Bronchial epithelial cell (primary cell): ENCODE data around the gene ETNK1. TPM values are rescaled to one million over a fixed set of nuclear protein-coding genes. Genes with fewer than 3 reads are reported as not detected.
"Not testable (repeated sequence)": the region's sequence is repeated elsewhere in the genome, so short reads cannot be mapped to it uniquely, and the experiment has no call there.

ENCODE experiments used
- DNase-seq: peaks from one replicate; pipeline ENCODE4 v3.0.0-alpha.2; 2010; ENCODE audit warnings: low read depth
- FAIRE-seq: peaks from 2 replicates; lab custom pipeline; 2011; peaks lifted over from hg19 to GRCh38; lab: Jason Lieb, UNC
- H3K27me3 ChIP-seq: 2 replicates; pipeline ENCODE4 v1.5.1; 2011; ENCODE audit warnings: low read length; ENCODE audit not compliant: control insufficient read depth, insufficient read depth
- H3K36me3 ChIP-seq: 2 replicates; pipeline ENCODE4 v1.5.1; 2011; ENCODE audit warnings: low read length; ENCODE audit not compliant: control insufficient read depth, insufficient read depth
- H3K4me3 ChIP-seq: 2 replicates; pipeline ENCODE4 v1.5.1; 2011; ENCODE audit warnings: mild to moderate bottlenecking, low read depth, low read length, control low read depth
- total RNA-seq: library from RNA; depleted of rRNA; stranded (reverse); fragments of >200 nt; gene quantifications from 2 replicates; pipeline ENCODE4 v1.2.1, GENCODE V29; 2014
- TF ChIP-seq, protein P1 (sequence below): IDR thresholded peaks from 2 replicates; pipeline ENCODE4 v1.5.1; 2011; ENCODE audit warnings: mild to moderate bottlenecking, moderate library complexity, low read length, control low read depth, inconsistent platforms; ENCODE audit not compliant: insufficient read depth, severe bottlenecking

The ETNK1 gene
- total RNA-seq, 1 donor from 2014 or later: 9.7 TPM

DNA sequence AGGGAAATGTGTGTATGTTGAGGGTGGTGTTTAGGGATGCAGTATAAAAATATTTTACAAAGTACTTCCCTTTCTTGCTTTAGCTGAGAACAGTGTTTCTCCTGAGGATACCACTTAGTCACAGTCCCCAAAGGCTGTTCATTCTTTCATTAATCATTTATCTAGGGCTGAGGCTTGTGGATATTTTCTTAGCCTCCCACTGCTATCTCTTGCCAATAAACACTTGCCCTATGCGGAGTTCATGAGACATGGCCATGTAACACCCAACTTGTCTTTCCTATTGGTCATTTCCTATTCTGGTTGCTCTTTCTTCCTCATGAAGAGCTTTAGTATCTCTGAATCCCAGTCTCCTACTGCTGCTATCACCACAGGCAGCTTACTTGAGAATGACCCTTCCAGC is 75.1 kb downstream of the ETNK1 start:
- FAIRE-seq (no peak), DNase-seq (no peak)
- H3K36me3 ChIP-seq: no peaks in the 10 kb centered on the region
- H3K27me3 ChIP-seq: no peaks in the 10 kb centered on the region
- H3K4me3 ChIP-seq: no peak overlapping the region
- TF ChIP-seq, protein P1, sequence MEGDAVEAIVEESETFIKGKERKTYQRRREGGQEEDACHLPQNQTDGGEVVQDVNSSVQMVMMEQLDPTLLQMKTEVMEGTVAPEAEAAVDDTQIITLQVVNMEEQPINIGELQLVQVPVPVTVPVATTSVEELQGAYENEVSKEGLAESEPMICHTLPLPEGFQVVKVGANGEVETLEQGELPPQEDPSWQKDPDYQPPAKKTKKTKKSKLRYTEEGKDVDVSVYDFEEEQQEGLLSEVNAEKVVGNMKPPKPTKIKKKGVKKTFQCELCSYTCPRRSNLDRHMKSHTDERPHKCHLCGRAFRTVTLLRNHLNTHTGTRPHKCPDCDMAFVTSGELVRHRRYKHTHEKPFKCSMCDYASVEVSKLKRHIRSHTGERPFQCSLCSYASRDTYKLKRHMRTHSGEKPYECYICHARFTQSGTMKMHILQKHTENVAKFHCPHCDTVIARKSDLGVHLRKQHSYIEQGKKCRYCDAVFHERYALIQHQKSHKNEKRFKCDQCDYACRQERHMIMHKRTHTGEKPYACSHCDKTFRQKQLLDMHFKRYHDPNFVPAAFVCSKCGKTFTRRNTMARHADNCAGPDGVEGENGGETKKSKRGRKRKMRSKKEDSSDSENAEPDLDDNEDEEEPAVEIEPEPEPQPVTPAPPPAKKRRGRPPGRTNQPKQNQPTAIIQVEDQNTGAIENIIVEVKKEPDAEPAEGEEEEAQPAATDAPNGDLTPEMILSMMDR: no peak

DNA sequence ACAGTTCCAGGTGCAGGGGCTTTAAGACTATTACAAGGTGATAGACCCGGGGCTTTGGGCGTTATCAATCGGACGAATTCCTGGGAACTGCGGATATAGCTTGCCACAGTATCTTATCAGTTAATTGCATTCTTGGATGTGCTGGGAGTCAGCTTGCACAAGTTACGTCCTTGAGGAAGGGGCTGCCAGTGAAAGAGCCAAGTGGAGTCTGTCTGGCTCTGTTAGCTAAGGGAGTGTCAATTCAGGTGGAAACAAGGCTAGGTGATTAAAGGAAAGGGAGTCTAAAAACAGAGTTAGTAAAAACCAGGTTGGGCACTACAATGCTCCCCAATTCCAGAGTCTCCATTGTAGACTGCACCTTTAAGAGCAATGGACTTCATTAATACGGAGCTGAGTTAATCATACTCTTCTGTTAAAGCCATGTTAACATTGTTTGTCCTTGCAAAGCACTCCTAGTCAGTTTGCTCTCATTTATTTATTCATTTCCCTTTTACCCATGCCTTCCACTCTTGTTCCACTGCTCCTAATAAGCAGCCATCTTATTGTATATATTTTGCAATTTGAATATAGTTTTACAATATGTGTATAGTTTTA is 76.3 kb downstream of the ETNK1 start:
- DNase-seq, H3K4me3 ChIP-seq, H3K27me3 ChIP-seq, H3K36me3 ChIP-seq, FAIRE-seq: not testable (repeated sequence)

DNA sequence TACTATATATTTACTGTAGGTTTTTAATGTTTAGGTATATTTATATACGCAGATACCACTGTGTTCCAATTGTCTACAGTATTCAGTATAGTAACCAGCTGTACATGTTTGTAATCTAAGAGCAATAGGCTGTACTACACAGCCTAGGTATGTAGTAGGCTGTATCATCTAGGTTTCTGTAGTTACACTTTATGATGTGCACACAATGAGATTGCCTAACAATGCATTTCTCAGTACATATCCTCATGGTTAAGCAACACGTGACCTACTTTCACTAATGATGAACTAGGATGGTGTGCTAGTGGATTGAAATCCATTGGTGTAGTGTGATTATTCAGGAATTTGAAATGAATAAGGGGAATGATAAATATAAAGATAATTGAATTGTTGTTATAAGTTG is 77.7 kb downstream of the ETNK1 start:
- DNase-seq (peak; percentile 22), FAIRE-seq (no peak)
- no peak overlapping the region for H3K4me3 ChIP-seq
- no peaks in the 10 kb centered on the region for H3K36me3 ChIP-seq
- TF ChIP-seq, protein P1: no peak
- H3K27me3 ChIP-seq: no peaks in the 10 kb centered on the region

DNA sequence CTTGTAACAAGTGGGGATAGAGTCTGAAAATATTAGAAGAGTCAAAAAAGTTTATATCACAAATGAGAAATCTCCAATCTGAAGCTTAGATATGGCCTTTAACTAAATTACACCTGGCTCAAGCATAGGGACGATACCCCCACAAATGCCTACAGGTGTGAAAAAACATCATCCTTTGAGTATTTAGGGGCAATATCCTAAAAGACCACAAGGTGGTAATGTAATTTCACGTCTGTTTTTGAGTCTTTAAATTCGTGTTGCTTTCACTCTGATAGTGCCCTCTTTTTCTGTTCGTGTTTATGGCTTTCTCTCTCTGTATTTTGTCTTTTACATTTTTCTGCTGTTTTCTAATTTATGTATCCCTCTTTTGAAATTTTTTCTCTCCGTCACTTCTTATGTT is 84.3 kb downstream of the ETNK1 start:
- FAIRE-seq: no peak

DNA sequence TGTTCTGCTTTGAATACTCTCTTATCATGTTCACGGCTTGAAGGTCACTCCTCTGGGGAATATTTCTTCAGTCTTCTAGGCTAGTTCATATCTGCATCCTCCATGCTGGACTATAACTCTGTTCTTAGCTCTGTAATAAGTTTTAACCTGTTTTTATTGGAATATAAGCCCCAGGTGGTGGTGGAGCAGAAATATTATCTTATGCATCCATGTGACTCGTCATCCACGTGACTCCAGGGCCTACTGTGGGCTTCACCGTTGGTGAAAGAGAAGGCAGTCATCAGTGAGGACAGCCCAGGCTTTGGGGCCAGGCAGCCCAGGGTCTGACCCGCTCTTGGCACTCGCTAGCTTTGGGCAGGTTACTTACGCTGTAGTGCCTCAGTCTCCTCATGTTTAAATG is 87.1 kb downstream of the ETNK1 start:
- FAIRE-seq: no peak
- TF ChIP-seq, protein P1: no peak
- no peaks in the 10 kb centered on the region for H3K27me3 ChIP-seq
- no peak overlapping the region for H3K4me3 ChIP-seq
- no peak for DNase-seq
- H3K36me3 ChIP-seq: no peaks in the 10 kb centered on the region

More for the DNA sequence above, 84.3 kb downstream of the ETNK1 start:
- peak; percentile 35 for DNase-seq
- TF ChIP-seq, protein P1: peak; percentile 39
- Histone ChIP-seq H3K27me3 (no peaks in the 10 kb centered on the region), H3K4me3 (no peak overlapping the region), H3K36me3 (no peaks in the 10 kb centered on the region)

DNA sequence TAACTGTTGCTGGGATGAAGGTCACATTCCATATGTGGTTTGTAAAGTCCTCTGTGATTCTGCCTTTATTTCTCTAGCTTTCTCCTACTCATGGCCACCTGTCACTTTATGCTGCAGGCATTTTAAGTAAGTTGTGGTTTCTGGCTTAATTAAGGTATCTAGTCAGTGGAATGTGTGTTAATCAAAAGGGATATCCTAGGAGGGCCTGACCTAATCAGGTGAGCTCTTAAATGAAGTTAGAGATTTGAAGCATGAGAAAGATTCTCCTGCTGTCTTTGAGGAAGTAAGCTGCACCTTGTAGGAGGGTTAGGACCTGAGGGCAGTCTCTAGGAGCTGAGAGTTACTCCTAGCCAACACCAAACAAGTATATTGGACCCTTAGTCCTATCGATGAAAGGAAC is 90.3 kb downstream of the ETNK1 start:
- TF ChIP-seq, protein P1: no peak
- H3K36me3 ChIP-seq: no peaks in the 10 kb centered on the region
- H3K4me3 ChIP-seq: no peak overlapping the region
- no peak for FAIRE-seq
- no peak for DNase-seq
- H3K27me3 ChIP-seq: no peaks in the 10 kb centered on the region
